ENCODE data around the gene ADM. TPM values are rescaled to one million over a fixed set of nuclear protein-coding genes. Genes with fewer than 3 reads are reported as not detected.

Gene ADM
- polyA plus RNA-seq, 1 experiment, result 247 TPM

DNA sequence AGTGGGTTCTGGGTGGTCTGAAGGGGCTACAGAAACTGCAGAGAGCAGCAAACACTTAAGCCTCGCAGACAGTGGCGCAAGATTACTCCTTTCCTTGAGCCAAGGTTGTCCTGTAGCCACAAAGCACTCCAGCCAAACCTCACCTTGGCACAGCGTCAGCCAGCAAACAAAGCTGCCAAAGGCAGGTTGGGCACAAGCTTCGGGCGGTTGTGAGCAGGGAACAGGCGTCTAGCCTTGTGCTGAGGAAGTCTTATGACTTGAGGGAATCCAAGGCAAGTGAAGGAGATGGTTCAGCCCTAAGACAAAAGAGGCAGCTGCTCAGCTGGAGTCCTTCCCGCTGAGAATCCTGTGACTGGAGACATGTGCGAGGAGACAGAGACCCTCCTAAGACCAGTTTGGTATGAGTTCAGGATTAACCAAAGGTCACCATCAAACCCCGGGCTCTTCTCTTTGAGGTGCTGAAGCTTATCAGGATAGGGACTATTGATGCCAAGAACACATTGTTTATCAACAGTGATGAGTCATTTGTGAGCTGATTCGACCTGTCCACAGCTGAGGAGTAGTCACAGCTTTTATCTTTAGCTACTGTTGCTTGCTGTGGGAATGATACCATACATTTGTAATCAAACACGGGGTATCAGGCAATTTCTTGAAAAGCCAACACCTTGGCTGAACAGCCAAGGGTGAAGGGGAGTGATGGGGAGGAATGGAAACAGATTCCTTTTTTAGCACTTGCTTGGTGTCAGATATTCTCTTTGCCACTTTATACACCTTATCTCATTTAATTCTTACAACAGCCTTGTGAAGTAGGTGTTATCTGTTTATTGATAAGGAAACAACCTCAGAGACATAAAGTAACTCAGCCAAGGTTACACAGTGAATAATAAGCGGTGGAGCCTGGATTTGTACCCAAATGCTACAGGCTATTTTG, 4.6 kb downstream of the ADM start:
- Histone ChIP-seq H3K4me3 (ENCODE audit: low read depth, low read length) (peak overlapping the region; percentile 77), H3K9me3 (ENCODE audit: control insufficient read depth, insufficient read depth, low read length) (peaks cover 11% of the 10 kb centered on the region; the same call in 1 of the 2 replicates), H3K27me3 (ENCODE audit: control insufficient read depth, insufficient read depth, low read length) (no peaks in the 10 kb centered on the region), H3K27ac (ENCODE audit: low read depth, low read length) (peak overlapping the region; percentile 71)
- CTCF ChIA-PET, result interaction anchor here (0.7 to 4.8 kb wide), 6 partner anchors 14 to 551 kb away, joined by 3 to 26 read pairs (median 3); no protein-coding TSS in a partner anchor
- POLR2A ChIA-PET, result interaction anchor here (0.5 to 4.3 kb wide), 12 partner anchors 11 to 737 kb away, joined by 3 to 38 read pairs (median 4); no protein-coding TSS in a partner anchor
- TF ChIP-seq, protein P1, sequence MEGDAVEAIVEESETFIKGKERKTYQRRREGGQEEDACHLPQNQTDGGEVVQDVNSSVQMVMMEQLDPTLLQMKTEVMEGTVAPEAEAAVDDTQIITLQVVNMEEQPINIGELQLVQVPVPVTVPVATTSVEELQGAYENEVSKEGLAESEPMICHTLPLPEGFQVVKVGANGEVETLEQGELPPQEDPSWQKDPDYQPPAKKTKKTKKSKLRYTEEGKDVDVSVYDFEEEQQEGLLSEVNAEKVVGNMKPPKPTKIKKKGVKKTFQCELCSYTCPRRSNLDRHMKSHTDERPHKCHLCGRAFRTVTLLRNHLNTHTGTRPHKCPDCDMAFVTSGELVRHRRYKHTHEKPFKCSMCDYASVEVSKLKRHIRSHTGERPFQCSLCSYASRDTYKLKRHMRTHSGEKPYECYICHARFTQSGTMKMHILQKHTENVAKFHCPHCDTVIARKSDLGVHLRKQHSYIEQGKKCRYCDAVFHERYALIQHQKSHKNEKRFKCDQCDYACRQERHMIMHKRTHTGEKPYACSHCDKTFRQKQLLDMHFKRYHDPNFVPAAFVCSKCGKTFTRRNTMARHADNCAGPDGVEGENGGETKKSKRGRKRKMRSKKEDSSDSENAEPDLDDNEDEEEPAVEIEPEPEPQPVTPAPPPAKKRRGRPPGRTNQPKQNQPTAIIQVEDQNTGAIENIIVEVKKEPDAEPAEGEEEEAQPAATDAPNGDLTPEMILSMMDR (IDR thresholded peaks at IDR 0.05; ENCODE audit: low read depth, low read length), result no peak
- DNase-seq (ENCODE audit: low read depth, low spot score), result no peak

DNA sequence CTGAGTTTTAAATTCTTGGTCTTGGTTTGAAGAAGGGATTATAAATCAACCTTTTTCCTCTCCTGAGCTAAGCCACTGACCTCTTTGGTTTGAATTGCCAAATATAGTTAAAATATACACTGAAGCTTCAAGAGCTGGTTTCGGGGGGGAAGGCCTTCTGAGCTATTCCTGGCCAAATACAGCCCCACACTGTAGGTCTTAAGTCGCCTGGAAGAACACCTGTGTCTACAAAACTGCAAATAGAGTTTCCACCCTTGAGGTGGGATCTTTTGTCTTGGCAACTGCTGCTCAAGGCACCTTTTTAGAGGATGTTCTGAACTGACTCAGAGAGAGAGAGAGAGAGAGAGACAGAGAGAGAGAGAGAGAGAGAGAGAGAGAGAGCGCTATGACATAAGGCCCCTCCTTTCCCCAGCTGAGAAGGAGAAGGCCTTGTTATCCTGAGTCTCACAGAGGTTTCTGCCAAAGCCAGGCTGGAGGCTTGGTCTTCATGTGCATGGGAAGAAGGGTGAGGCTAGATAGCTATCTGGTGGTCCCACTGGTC, 5.5 kb downstream of the ADM start:
- H3K9me3 ChIP-seq (ENCODE audit: control insufficient read depth, insufficient read depth, low read length), result peaks cover 11% of the 10 kb centered on the region; the same call in 1 of the 2 replicates
- no peaks in the 10 kb centered on the region for H3K27me3 ChIP-seq (ENCODE audit: control insufficient read depth, insufficient read depth, low read length)
- TF ChIP-seq, protein P1 (IDR thresholded peaks at IDR 0.05; ENCODE audit: low read depth, low read length), result no peak
- no peak overlapping the region for H3K4me3 ChIP-seq (ENCODE audit: low read depth, low read length)
- ChIA-PET POLR2A (interaction anchor here (1.1 to 4.3 kb wide), 7 partner anchors 12 to 737 kb away, joined by 4 to 38 read pairs (median 10); no protein-coding TSS in a partner anchor), CTCF (interaction anchor here (0.7 to 4.8 kb wide), 7 partner anchors 13 to 552 kb away, joined by 3 to 26 read pairs (median 3); partner anchors contain the start of gene RNF141)
- no peak overlapping the region for H3K27ac ChIP-seq (ENCODE audit: low read depth, low read length)
- DNase-seq (ENCODE audit: low read depth, low spot score), result no peak

DNA sequence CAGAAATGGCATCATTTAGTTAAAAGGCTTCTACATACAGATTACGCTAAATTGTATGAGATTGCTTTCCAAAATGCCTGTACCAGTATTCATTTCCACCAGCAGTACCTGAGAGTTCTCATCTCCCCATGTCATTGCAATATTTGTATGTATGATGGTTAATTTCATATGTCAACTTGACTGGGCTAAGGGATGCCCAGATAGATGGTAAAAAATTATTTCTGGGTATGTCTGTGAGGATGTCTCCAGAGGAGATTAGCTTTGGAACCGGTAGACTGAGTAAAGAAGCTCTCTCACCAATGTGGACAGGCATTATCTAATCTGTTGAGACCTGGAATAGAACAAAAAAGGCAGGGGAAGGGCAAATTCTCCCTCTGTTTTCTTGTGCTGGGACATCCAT, 6.9 kb downstream of the ADM start:
- ChIA-PET POLR2A (no interaction called here), CTCF (interaction anchor here (3.5 to 4.8 kb wide), 2 partner anchors 55 to 94 kb away, joined by 10 to 26 read pairs; no protein-coding TSS in a partner anchor)
- Histone ChIP-seq H3K4me3 (ENCODE audit: low read depth, low read length) (no peak overlapping the region), H3K27me3 (ENCODE audit: control insufficient read depth, insufficient read depth, low read length) (no peaks in the 10 kb centered on the region), H3K27ac (ENCODE audit: low read depth, low read length) (no peak overlapping the region), H3K9me3 (ENCODE audit: control insufficient read depth, insufficient read depth, low read length) (peaks cover 4% of the 10 kb centered on the region; the same call in 1 of the 2 replicates)
- DNase-seq (ENCODE audit: low read depth, low spot score), result no peak
- TF ChIP-seq, protein P1 (IDR thresholded peaks at IDR 0.05; ENCODE audit: low read depth, low read length), result no peak

DNA sequence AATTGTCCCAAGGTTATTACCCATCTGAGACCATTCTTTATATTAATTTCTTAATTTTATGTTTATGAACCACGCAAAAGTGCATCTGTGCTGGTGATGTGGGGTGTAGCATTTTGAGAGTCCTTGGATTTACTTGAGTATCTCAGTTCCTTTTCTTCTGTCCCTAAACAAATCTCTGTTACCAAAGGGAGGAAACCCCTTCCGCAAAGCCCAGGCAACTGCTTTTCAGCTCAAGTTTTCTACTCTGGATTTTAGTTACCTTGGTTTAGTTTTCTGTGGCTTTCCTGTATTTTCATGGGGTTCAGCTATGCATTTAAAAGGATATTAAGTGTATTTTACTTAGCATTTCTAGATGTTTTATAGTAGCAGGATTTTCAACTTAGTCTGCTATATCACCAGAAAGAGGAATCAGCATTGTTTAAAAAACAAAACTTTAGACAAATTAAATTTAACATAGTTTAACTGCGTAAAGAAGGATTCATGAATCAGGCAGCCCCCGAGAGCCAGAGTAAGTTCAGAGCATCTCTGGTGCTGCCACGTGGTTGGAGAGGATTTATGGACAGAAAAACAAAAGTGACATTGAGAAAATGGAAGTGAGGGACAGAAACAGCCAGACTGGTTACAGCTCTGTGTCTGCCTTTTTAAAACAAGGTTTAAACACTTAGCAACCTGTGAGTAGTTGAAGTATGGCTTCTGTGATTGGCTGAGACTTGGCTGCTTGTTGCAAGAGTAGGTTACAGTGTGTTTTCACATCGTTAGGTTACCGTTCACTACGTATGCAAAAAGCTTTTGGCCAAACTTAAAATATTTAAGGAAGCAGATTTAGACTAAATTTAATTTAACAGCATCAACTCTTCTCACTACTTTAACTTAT, 9.6 kb downstream of the ADM start:
- DNase-seq (ENCODE audit: low read depth, low spot score), result no peak
- TF ChIP-seq, protein P1 (IDR thresholded peaks at IDR 0.05; ENCODE audit: low read depth, low read length), result no peak
- Histone ChIP-seq H3K9me3 (ENCODE audit: control insufficient read depth, insufficient read depth, low read length) (no peaks in the 10 kb centered on the region), H3K27ac (ENCODE audit: low read depth, low read length) (no peak overlapping the region), H3K4me3 (ENCODE audit: low read depth, low read length) (no peak overlapping the region), H3K27me3 (ENCODE audit: control insufficient read depth, insufficient read depth, low read length) (no peaks in the 10 kb centered on the region)
- ChIA-PET CTCF (interaction anchor here (0.6 to 1.6 kb wide), 2 partner anchors 9 to 107 kb away, joined by 3 to 4 read pairs; partner anchors contain the start of gene ADM), POLR2A (interaction anchor here (1.4 kb wide), 1 partner anchor 10 kb away, joined by 6 read pairs; the partner anchor contains the start of gene ADM)

Data from AG04450 (cell line).